K562 (cell line): Measurements from ENCODE around the gene SPECC1L. TPM values are rescaled to one million over a fixed set of nuclear protein-coding genes. Genes with fewer than 3 reads are reported as not detected.

Experiments used
- ATAC-seq: fragments of 200-7000 bp; cut with Tn5 transposase; 3 replicates; pipeline ENCODE4 v1.9.1; 2020; ENCODE audit warnings: moderate library complexity
- BruUV-seq: library from RNA; stranded (reverse); fragments of 400-500 nt; replicated peaks from 2 replicates; lab custom pipeline; 2021; lab: Mats Ljungman, UMichigan
- CTCF ChIA-PET: fragments of 300-600 bp; formaldehyde crosslinking; extraction: SDS; loops from one replicate; lab custom pipeline; 2021; ENCODE audit warnings: low intra/inter-chr PET ratio; lab: Yijun Ruan, JAX
- POLR2A ChIA-PET: fragments of 300-600, 350-650 bp; sonication (Branson Sonifier 250); formaldehyde crosslinking; extraction: SDS; loops from one replicate; lab custom pipeline; 2021; ENCODE audit warnings: antibody characterized with exemption, inconsistent platforms; lab: Yijun Ruan, JAX
- DNase-seq, 4 experiments: peaks; one replicate each; pipeline versions ENCODE4 v3.0.0 to v3.0.0-alpha.2; 2011 to 2018; ENCODE audit warnings: low spot score in 3 of 4, mixed read lengths in 3 of 4; ENCODE audit errors: extremely low read depth in 1 of 4
- FAIRE-seq: peaks from 2 replicates; lab custom pipeline; 2011; peaks lifted over from hg19 to GRCh38; lab: Jason Lieb, UNC
- H2AFZ ChIP-seq: 2 replicates; pipeline ENCODE4 v1.6.0; 2011; ENCODE audit warnings: low read depth, low read length, control low read depth, inconsistent platforms
- H3K27ac ChIP-seq: fragments of 200-600 bp; 3 replicates; pipeline ENCODE4 v1.8.0; 2011; ENCODE audit warnings: low read depth, mild to moderate bottlenecking, control low read depth, inconsistent platforms, low read length, moderate library complexity, mixed read lengths; ENCODE audit errors: extremely low read depth
- H3K27me3 ChIP-seq, 2 experiments: fragments of 300-600 bp in 1 of 2; 2 replicates in 1 of 2; 3 replicates in 1 of 2; pipeline versions ENCODE4 v1.6.0 to v1.8.0; 2011; ENCODE audit warnings: inconsistent platforms in 2 of 2, low read length in 2 of 2, mild to moderate bottlenecking in 1 of 2, mixed read lengths in 1 of 2, moderate library complexity in 1 of 2; ENCODE audit not compliant: control insufficient read depth in 2 of 2, insufficient read depth in 2 of 2
- H3K36me3 ChIP-seq: fragments of 300-600 bp; 3 replicates; pipeline ENCODE4 v1.8.0; 2011; ENCODE audit warnings: mild to moderate bottlenecking, low read length, inconsistent platforms; ENCODE audit not compliant: control insufficient read depth, insufficient read depth
- H3K4me1 ChIP-seq, 2 experiments: fragments of 200-600 bp in 1 of 2; replicated peaks in 1 of 2; 2 replicates in 1 of 2; 3 replicates in 1 of 2; pipeline versions ENCODE4 v1.5.1 to v1.8.0; 2011; ENCODE audit warnings: inconsistent platforms in 2 of 2, low read length in 2 of 2, mild to moderate bottlenecking in 1 of 2, mixed read lengths in 1 of 2, moderate library complexity in 1 of 2; ENCODE audit not compliant: control insufficient read depth in 2 of 2, insufficient read depth in 2 of 2
- H3K4me2 ChIP-seq: 2 replicates; pipeline ENCODE4 v1.6.1; 2011; ENCODE audit warnings: low read length, control low read depth, inconsistent platforms, mixed read lengths; ENCODE audit not compliant: insufficient read depth
- H3K4me3 ChIP-seq: fragments of 200-600 bp; sonication (generic), shearing (Covaris generic); 2 replicates; pipeline ENCODE4 v1.5.1; 2016; ENCODE audit warnings: control low read depth, inconsistent platforms
- H3K79me2 ChIP-seq: fragments of 200-600 bp; 3 replicates; pipeline ENCODE4 v1.8.0; 2011; ENCODE audit warnings: low read length, inconsistent platforms; ENCODE audit not compliant: control insufficient read depth, insufficient read depth
- H3K9ac ChIP-seq, 2 experiments: 2 replicates each; pipeline versions ENCODE4 v1.6.0 to v1.6.1; 2011; ENCODE audit warnings: low read depth in 2 of 2, low read length in 2 of 2, control low read depth in 1 of 2, inconsistent platforms in 1 of 2, mild to moderate bottlenecking in 1 of 2, mixed read lengths in 1 of 2; ENCODE audit not compliant: insufficient read depth in 1 of 2
- H3K9me1 ChIP-seq: one replicate; pipeline ENCODE4 v1.6.0; 2011; ENCODE audit warnings: inconsistent platforms, mild to moderate bottlenecking, low read length, moderate library complexity; ENCODE audit not compliant: control insufficient read depth, insufficient read depth
- H3K9me3 ChIP-seq: replicated peaks from 2 replicates; pipeline ENCODE4 v1.5.1; 2011; ENCODE audit warnings: low read depth, low read length, inconsistent platforms; ENCODE audit not compliant: control insufficient read depth, insufficient read depth
- H4K20me1 ChIP-seq: replicated peaks from 2 replicates; pipeline ENCODE4 v1.6.1; 2011; ENCODE audit warnings: low read length, inconsistent platforms, mixed read lengths; ENCODE audit not compliant: control insufficient read depth, insufficient read depth
- GTF2A2 ChIP-seq: IDR thresholded peaks from 2 replicates; pipeline ENCODE4 v1.6.1; 2016; ENCODE audit warnings: mild to moderate bottlenecking, missing genetic modification characterization, missing compliant biosample characterization
- MXD1 ChIP-seq: fragments of 250-450 bp; sonication (Bioruptor Pico); IDR thresholded peaks from 2 replicates; pipeline ENCODE4 v1.8.0; 2021; ENCODE audit warnings: borderline replicate concordance, mild to moderate bottlenecking, moderate library complexity; ENCODE audit not compliant: poor library complexity, severe bottlenecking
- NR2F6 ChIP-seq: fragments of 450-650 bp; formaldehyde crosslinking; IDR thresholded peaks from 2 replicates; pipeline ENCODE4 v1.4.0; 2020; ENCODE audit warnings: mild to moderate bottlenecking
- PYGO2 ChIP-seq: fragments of 450-650 bp; IDR thresholded peaks from 2 replicates; pipeline ENCODE4 v1.6.1; 2016; ENCODE audit warnings: mild to moderate bottlenecking, missing genetic modification characterization, moderate library complexity, missing compliant biosample characterization
- SLC30A9 ChIP-seq: fragments of 250-450 bp; sonication (Bioruptor Pico); IDR thresholded peaks from 2 replicates; pipeline ENCODE4 v1.8.0; 2022; ENCODE audit warnings: mild to moderate bottlenecking, moderate library complexity
- SNRNP70 ChIP-seq: fragments of 200-400 bp; formaldehyde crosslinking; optimal IDR thresholded peaks from 2 replicates; pipeline ENCODE3; 2017; ENCODE audit warnings: low read depth, low read length
- ZKSCAN8 ChIP-seq: fragments of 200-800 bp; sonication (Bioruptor generic); IDR thresholded peaks from 2 replicates; pipeline ENCODE4 v1.6.1; 2016; ENCODE audit warnings: missing genetic modification characterization, missing compliant biosample characterization
- ZNF212 ChIP-seq: fragments of 450-650 bp; formaldehyde crosslinking; IDR thresholded peaks from 2 replicates; pipeline ENCODE4 v1.4.0; 2020; ENCODE audit warnings: mild to moderate bottlenecking
- ZNF76 ChIP-seq: fragments of 250-450 bp; sonication (Bioruptor Pico); IDR thresholded peaks from 2 replicates; pipeline ENCODE4 v1.4.0; 2020; ENCODE audit warnings: mild to moderate bottlenecking, moderate library complexity, borderline replicate concordance
- WGBS: fragments of 100-300 bp; shearing (Covaris generic); methylation state at CpG from one replicate; pipeline ENCODE4 v1.1.6; 2016; ENCODE audit warnings: low coverage, mixed read lengths; ENCODE audit not compliant: insufficient coverage; ENCODE audit errors: missing lambda C conversion rate; 5-methylcytosine and 5-hydroxymethylcytosine counted together
- in situ Hi-C: fragments of 300-500 bp; cut with MboI; formaldehyde crosslinking; loops from 4 replicates; pipeline ENCODE4 v1.15.0; 2018; ENCODE audit warnings: inconsistent platforms, mixed read lengths
- intact Hi-C: fragments of 100-400 bp; cut with micrococcal nuclease; formaldehyde crosslinking; loops from 2 replicates; pipeline ENCODE4 v1.14.2; 2022
- polyA plus RNA-seq, 8 experiments: library from polyadenylated mRNA; depleted of rRNA in 4 of 8; stranded (reverse) in 5 of 8; unstranded in 3 of 8; fragments of >200 nt; fragmentation: Nextera tagmentation in 2 of 8; fragmentation: Illumina TruSeq in 1 of 8; extraction: Ambion mirVana in 2 of 8; extraction: Trizol in 1 of 8; gene quantifications; 2 replicates each; pipeline versions ENCODE4 v1.2.1 to v1.2.3, GENCODE V29; 2011 to 2014; ENCODE audit warnings: inconsistent platforms in 1 of 8, missing spikeins in 1 of 8
- total RNA-seq, 7 experiments: library from RNA; depleted of rRNA in 6 of 7; stranded (reverse); fragments of >200 nt in 6 of 7; fragmentation: Illumina TruSeq in 2 of 7; extraction: Trizol in 2 of 7; gene quantifications; 2 replicates each; pipeline versions ENCODE4 v1.2.1 to v1.2.3, GENCODE V29; 2011 to 2021; ENCODE audit warnings: low replicate concordance in 1 of 7
- TF ChIP-seq, protein P1 (sequence below): fragments of 250-450 bp; sonication (Bioruptor Pico); IDR thresholded peaks from 2 replicates; pipeline ENCODE4 v1.6.1; 2021; ENCODE audit warnings: mild to moderate bottlenecking

SPECC1L gene
- total and polyA plus RNA-seq, 9 of the 15 experiments (the other 6 are each of a cell fraction or from before 2014, with no cell fraction given) = 1.4 to 27.9 (median 14.5) TPM

DNA sequence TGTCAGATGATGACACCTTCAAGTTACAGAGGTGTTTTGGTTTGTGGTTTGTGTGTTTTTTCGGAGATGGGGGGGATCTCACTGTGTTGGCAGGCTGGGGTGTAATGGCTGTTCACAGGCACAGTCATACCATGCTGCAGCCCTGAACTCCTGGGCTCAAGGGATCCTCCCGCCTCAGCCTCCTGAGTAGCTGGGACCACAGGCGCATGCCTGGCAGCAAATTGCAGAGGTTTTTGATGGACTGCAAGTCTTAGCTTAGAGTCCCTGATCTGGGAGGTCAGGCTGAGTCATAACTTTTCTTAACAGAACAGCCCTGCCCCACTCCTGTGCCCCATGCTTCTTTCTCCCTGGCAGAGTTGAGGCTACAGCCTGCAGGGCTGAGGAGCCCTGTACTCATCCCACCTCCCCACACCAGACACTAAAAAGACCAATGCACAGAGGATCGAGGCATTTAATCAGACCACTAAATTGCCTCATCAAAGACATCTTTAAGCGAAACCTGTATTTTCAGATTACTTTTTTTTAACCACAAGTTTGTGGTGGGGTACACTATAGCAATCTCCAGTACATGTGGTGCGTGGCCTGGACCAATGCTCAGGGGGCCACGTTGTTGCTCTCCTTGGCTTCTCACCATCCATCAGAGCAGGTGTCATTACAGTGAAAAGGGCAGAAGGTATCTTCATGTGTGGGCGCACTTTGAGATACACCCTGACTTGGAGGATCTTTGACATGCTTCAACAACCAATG is 139.7 kb downstream of the SPECC1L start (continued):
- TF ChIP-seq ZNF76 (CRISPR knock-in tag) = no peak
- no peak for TF ChIP-seq PYGO2 (tag)
- TF ChIP-seq ZKSCAN8 (CRISPR knock-in tag) = no peak
- no peak for TF ChIP-seq GTF2A2 (tag)
- TF ChIP-seq, all 486 proteins: peak for 0

GRCh38 chr22:24411256-24412004 is 140.8 kb downstream of the SPECC1L start:
- ChIA-PET POLR2A (no interaction called here), CTCF (no interaction called here)
- TF ChIP-seq NR2F6 (CRISPR knock-in tag) (no peak), SLC30A9 (CRISPR knock-in tag) (no peak), ZNF212 (no peak), MXD1 (no peak), SNRNP70 (no peak)
- TF ChIP-seq, protein P1, sequence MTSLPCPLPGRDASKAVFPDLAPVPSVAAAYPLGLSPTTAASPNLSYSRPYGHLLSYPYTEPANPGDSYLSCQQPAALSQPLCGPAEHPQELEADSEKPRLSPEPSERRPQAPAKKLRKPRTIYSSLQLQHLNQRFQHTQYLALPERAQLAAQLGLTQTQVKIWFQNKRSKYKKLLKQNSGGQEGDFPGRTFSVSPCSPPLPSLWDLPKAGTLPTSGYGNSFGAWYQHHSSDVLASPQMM (CRISPR knock-in tag) = no peak
- no peak overlapping the region for H3K4me2 ChIP-seq
- H3K4me1 ChIP-seq = peaks cover 9 to 11% of the 10 kb centered on the region in 2 experiments; a peak in 4 of 5 replicates
- peaks cover 29% of the 10 kb centered on the region; the same call in 1 of the 3 replicates for H3K36me3 ChIP-seq
- WGBS = 91% methylated on average over 3 of the region's 10 CpGs
- in situ Hi-C loops = loop anchor here (10.0 kb wide), 1 partner anchor 363 kb away; the partner anchor contains the start of gene PIWIL3
- H3K4me3 ChIP-seq = no peak overlapping the region
- FAIRE-seq (no peak), DNase-seq (no peak), ATAC-seq (no peak)
- H3K79me2 ChIP-seq = no peaks in the 10 kb centered on the region
- intact Hi-C loops = no loop called here
- no peaks in the 10 kb centered on the region for H3K9me3 ChIP-seq
- H3K9me1 ChIP-seq = no peaks in the 10 kb centered on the region
- no peaks in the 10 kb centered on the region for H3K27me3 ChIP-seq
- no peaks in the 10 kb centered on the region; the same call in 1 of the 2 replicates for H4K20me1 ChIP-seq
- BruUV-seq = no TSS peak
- no peak overlapping the region for H3K27ac ChIP-seq
- H3K9ac ChIP-seq = no peak overlapping the region
- no peak overlapping the region for H2AFZ ChIP-seq
